GM04504 (cell line): ENCODE measurements around the gene TAGLN3.

Experiments used
- DNase-seq: peaks from one replicate; pipeline ENCODE4 v3.0.0-alpha.2; 2012; ENCODE audit warnings: low read depth

The TAGLN3 gene

GRCh38 chr3:111998636-111999483 lies at the start of gene TAGLN3:
Gene TAGLN3 (plus strand): TSS chr3:111998922. CDS start chr3:111999423, 501 bp downstream.
- no peak for DNase-seq

GRCh38 chr3:111949712-111950111 lies 49.0 kb upstream of the TAGLN3 start:
- DNase-seq = no peak

GRCh38 chr3:111951032-111951431 lies 47.7 kb upstream of the TAGLN3 start:
- DNase-seq = no peak

- DNase-seq = no peak
These were observed 46.6 kb upstream of the TAGLN3 start for GRCh38 chr3:111952086-111952485.

- no peak for DNase-seq
These were observed 45.8 kb upstream of the TAGLN3 start for GRCh38 chr3:111952866-111953450.

GRCh38 chr3:111954228-111954990 lies 44.3 kb upstream of the TAGLN3 start:
- peak; percentile 54 for DNase-seq

- DNase-seq = no peak
These were observed 42.8 kb upstream of the TAGLN3 start for GRCh38 chr3:111955876-111956275.

- DNase-seq = no peak
These were observed 42.3 kb upstream of the TAGLN3 start for GRCh38 chr3:111956449-111956848.

GRCh38 chr3:111956995-111957734 lies 41.6 kb upstream of the TAGLN3 start:
- DNase-seq = no peak

GRCh38 chr3:111961461-111962164 lies 37.1 kb upstream of the TAGLN3 start:
- DNase-seq = no peak

GRCh38 chr3:111963424-111963823 lies 35.3 kb upstream of the TAGLN3 start:
- peak; percentile 53 for DNase-seq

GRCh38 chr3:111965484-111965883 lies 33.2 kb upstream of the TAGLN3 start:
- DNase-seq = no peak

GRCh38 chr3:111967068-111967467 lies 31.7 kb upstream of the TAGLN3 start:
- no peak for DNase-seq

- DNase-seq = no peak
These were observed 31.0 kb upstream of the TAGLN3 start for GRCh38 chr3:111967651-111968274.

GRCh38 chr3:111968319-111969054 lies 30.2 kb upstream of the TAGLN3 start:
- no peak for DNase-seq

GRCh38 chr3:111970376-111970775 lies 28.3 kb upstream of the TAGLN3 start:
- no peak for DNase-seq

- no peak for DNase-seq
These were observed 27.1 kb upstream of the TAGLN3 start for GRCh38 chr3:111971533-111972130.

- DNase-seq = no peak
These were observed 25.8 kb upstream of the TAGLN3 start for GRCh38 chr3:111972891-111973290.

GRCh38 chr3:111975131-111975530 lies 23.6 kb upstream of the TAGLN3 start:
- DNase-seq = no peak

GRCh38 chr3:111976254-111976653 lies 22.5 kb upstream of the TAGLN3 start:
- no peak for DNase-seq
